ENCODE data around the gene CD99. TPM values are rescaled to one million over a fixed set of nuclear protein-coding genes. Genes with fewer than 3 reads are reported as not detected.

Gene CD99
- total RNA-seq, 1 experiment from 2014 or later, result 92.1 TPM

GRCh38 chrX:2670978-2671377 lies 20.1 kb upstream of the CD99 start:
- H3K27ac ChIP-seq (ENCODE audit: insufficient read length, low read depth, low read length), result no peak overlapping the region
- no peaks in the 10 kb centered on the region for H3K79me2 ChIP-seq (ENCODE audit: insufficient read depth, low read length)
- H3K4ac ChIP-seq (ENCODE audit: low read depth, low read length), result no peak overlapping the region
- H3K18ac ChIP-seq (ENCODE audit: insufficient read length, low read depth, low read length), result no peak overlapping the region
- DNase-seq, result no peak
- H3K4me1 ChIP-seq (ENCODE audit: insufficient read depth, low read length), result no peaks in the 10 kb centered on the region
- H3K9ac ChIP-seq (ENCODE audit: extremely low read depth, insufficient read length, low read length), result no peak overlapping the region
- no peak overlapping the region for H2BK5ac ChIP-seq (ENCODE audit: insufficient read length, low read length)
- H2AK5ac ChIP-seq (ENCODE audit: insufficient read length, low read length), result no peak overlapping the region
- no peak overlapping the region for H2AFZ ChIP-seq (ENCODE audit: low read length)
- no peak overlapping the region for H3K27ac Mint-ChIP-seq
- no peaks in the 10 kb centered on the region for H3K23me2 ChIP-seq (ENCODE audit: insufficient read length, low read depth, low read length, poor library complexity, severe bottlenecking)
- no peak overlapping the region for H4K5ac ChIP-seq (ENCODE audit: insufficient read length, low read depth, low read length)
- H3K79me1 ChIP-seq (ENCODE audit: insufficient read depth, low read depth, low read length, poor library complexity, severe bottlenecking), result no peaks in the 10 kb centered on the region
- no peaks in the 10 kb centered on the region for H3K9me3 Mint-ChIP-seq
- no peak overlapping the region for H3K56ac ChIP-seq (ENCODE audit: insufficient read length, low read depth, low read length)
- TF ChIP-seq CTCF (conservative IDR thresholded peaks at IDR 0.05), result no peak
- H3K36me3 Mint-ChIP-seq (ENCODE audit: insufficient read depth in 1 of 3, low read depth in 3 of 3), result 0 out of 7 replicates have a peak, but pooled peaks cover 0 to 5% (median 2%) of the 10 kb centered on the region in 3 experiments
- H3K27me3 Mint-ChIP-seq (ENCODE audit: low read depth), result no peaks in the 10 kb centered on the region
- H2BK15ac ChIP-seq (ENCODE audit: low read depth, low read length), result no peak overlapping the region
- no peak overlapping the region for H4K91ac ChIP-seq (ENCODE audit: insufficient read length, low read depth, low read length)
- H3K4me3 Mint-ChIP-seq, result no peak overlapping the region
- H4K8ac ChIP-seq (replicated peaks; ENCODE audit: insufficient read length, low read depth, low read length), result no peak overlapping the region
- H3K23ac ChIP-seq (ENCODE audit: insufficient read length, low read depth, low read length), result no peak overlapping the region
- H4K20me1 ChIP-seq (ENCODE audit: control insufficient read depth, insufficient read depth, insufficient read length), result no peaks in the 10 kb centered on the region
- H2BK120ac ChIP-seq (ENCODE audit: low read depth, low read length, poor library complexity, severe bottlenecking), result no peak overlapping the region
- H3T11ph ChIP-seq (ENCODE audit: low read length), result no peak overlapping the region
- no peaks in the 10 kb centered on the region for H3K27me3 ChIP-seq (ENCODE audit: insufficient read depth, low read length)
- no peak overlapping the region for H3K4me2 ChIP-seq (ENCODE audit: insufficient read depth, insufficient read length, low read length)
- H2BK12ac ChIP-seq (ENCODE audit: insufficient read length, low read depth, low read length), result no peak overlapping the region
- H3K4me1 Mint-ChIP-seq, result peaks cover 4% of the 10 kb centered on the region in 2 experiments; a peak in 3 of 4 replicates
- no peak overlapping the region for H3K14ac ChIP-seq (ENCODE audit: insufficient read depth, low read length)
- no peaks in the 10 kb centered on the region for H3K9me3 ChIP-seq (ENCODE audit: control insufficient read depth, low read depth, low read length)
- no peak overlapping the region for H2BK20ac ChIP-seq (ENCODE audit: low read depth, low read length, poor library complexity, severe bottlenecking)
- WGBS (ENCODE audit: extremely low coverage, insufficient read length, low lambda C conversion rate), result no CpG with 5 or more reads among the region's 4 CpGs
